ENCODE measurements around the gene CYP2S1.

CYP2S1 gene

GRCh38 chr19:41222240-41222639 lies 29.2 kb downstream of the CYP2S1 start:
- FAIRE-seq (no peak), DNase-seq (ENCODE audit: insufficient read length, low spot score) (no peak)
- TF ChIP-seq CTCF (IDR thresholded peaks at IDR 0.05; ENCODE audit: insufficient read depth, missing control alignments) = no peak

- no peak for TF ChIP-seq CTCF (IDR thresholded peaks at IDR 0.05; ENCODE audit: insufficient read depth, missing control alignments)
- DNase-seq (ENCODE audit: insufficient read length, low spot score) (no peak), FAIRE-seq (no peak)
Measured at GRCh38 chr19:41223431-41224234, 30.6 kb downstream of the CYP2S1 start.

GRCh38 chr19:41224632-41225031 lies 31.6 kb downstream of the CYP2S1 start:
- no peak for TF ChIP-seq CTCF (IDR thresholded peaks at IDR 0.05; ENCODE audit: insufficient read depth, missing control alignments)
- FAIRE-seq = no peak
- no peak for DNase-seq (ENCODE audit: insufficient read length, low spot score)

- DNase-seq (ENCODE audit: insufficient read length, low spot score) (no peak), FAIRE-seq (no peak)
- no peak for TF ChIP-seq CTCF (IDR thresholded peaks at IDR 0.05; ENCODE audit: insufficient read depth, missing control alignments)
Measured at GRCh38 chr19:41225238-41226052, 32.4 kb downstream of the CYP2S1 start.

- no peak for TF ChIP-seq CTCF (IDR thresholded peaks at IDR 0.05; ENCODE audit: insufficient read depth, missing control alignments)
- DNase-seq (ENCODE audit: insufficient read length, low spot score) = no peak
- no peak for FAIRE-seq
Measured at GRCh38 chr19:41226053-41226873, 33.2 kb downstream of the CYP2S1 start.

GRCh38 chr19:41226874-41227390 lies 33.9 kb downstream of the CYP2S1 start:
- FAIRE-seq (no peak), DNase-seq (ENCODE audit: insufficient read length, low spot score) (no peak)
- no peak for TF ChIP-seq CTCF (IDR thresholded peaks at IDR 0.05; ENCODE audit: insufficient read depth, missing control alignments)
